Measurements from ENCODE around the gene ZNF774. TPM values are rescaled to one million over a fixed set of nuclear protein-coding genes. Genes with fewer than 3 reads are reported as not detected.

ZNF774 gene
- total and polyA plus RNA-seq, 10 of the 15 experiments (the other 5 are each of a cell fraction or from before 2014, with no cell fraction given), result 0.35 to 2.5 (median 1.7) TPM

GRCh38 chr15:90306560-90306959, 45.5 kb upstream of the ZNF774 start:
- intact Hi-C loops (cut with micrococcal nuclease; ENCODE audit: unreplicated experiment), result no loop called here
- Histone ChIP-seq H3K27me3 (replicated peaks in 1 of 2; ENCODE audit: control insufficient read depth in 2 of 2, insufficient read depth in 2 of 2, low read length in 1 of 2) (no peaks in the 10 kb centered on the region), H3K9ac (ENCODE audit: control insufficient read depth, insufficient read depth, low read length) (peak overlapping the region; percentile 21; the same call in 1 of the 2 replicates), H3K9me3 (replicated peaks; ENCODE audit: control insufficient read depth, insufficient read depth, low read length) (no peaks in the 10 kb centered on the region), H3K4me1 (ENCODE audit: control insufficient read depth, insufficient read depth, low read length) (peaks cover 22% of the 10 kb centered on the region), H3K79me2 (ENCODE audit: control insufficient read depth, insufficient read depth, low read length) (no peaks in the 10 kb centered on the region), H2AFZ (ENCODE audit: control insufficient read depth, low read depth, low read length) (peak overlapping the region; percentile 82), H3K4me3 (peak overlapping the region; percentile 17; the same call in 1 of the 2 replicates), H3K36me3 (ENCODE audit: control insufficient read depth in 2 of 2, insufficient read depth in 2 of 2, low read length in 1 of 2) (no peaks in the 10 kb centered on the region), H3K4me2 (ENCODE audit: control insufficient read depth, insufficient read depth) (peak overlapping the region; percentile 80), H3K27ac (ENCODE audit: control insufficient read depth, insufficient read depth) (peak overlapping the region; percentile 60), H4K20me1 (ENCODE audit: control insufficient read depth, insufficient read depth) (no peaks in the 10 kb centered on the region)
- ChIA-PET CTCF (interaction anchor here (0.6 to 9.6 kb wide), 16 partner anchors 12 to 628 kb away, joined by 3 to 142 read pairs (median 7); partner anchors contain the start of genes CIB1, HDDC3 and UNC45A), RAD21 (ENCODE audit: unreplicated experiment) (interaction anchor here (0.6 to 2.1 kb wide), 14 partner anchors 10 to 625 kb away, joined by 3 to 23 read pairs (median 3); partner anchors contain the start of gene HDDC3), SMC1A (ENCODE audit: uncharacterized antibody, unreplicated experiment) (interaction anchor here (0.6 to 9.2 kb wide), 21 partner anchors 8 to 628 kb away, joined by 3 to 90 read pairs (median 3); partner anchors contain the start of genes CIB1, GDPGP1 and UNC45A), POLR2A (interaction anchor here (0.6 to 1.4 kb wide), 6 partner anchors 11 to 383 kb away, joined by 3 to 7 read pairs (median 3); partner anchors contain the start of genes CIB1 and GDPGP1)
- under 1% methylated on average over 6 of the region's 6 CpGs for WGBS (ENCODE audit: insufficient coverage, insufficient replicate concordance, low lambda C conversion rate, missing lambda C conversion rate)
- DNase-seq (ENCODE audit: low read depth, low spot score) (peak; percentile 36), FAIRE-seq (peak; percentile 84), ATAC-seq (peak; percentile 96)
- in situ Hi-C loops (cut with MboI), result no loop called here
- BruUV-seq (replicated peaks), result no TSS peak
- TF ChIP-seq NR2F1 (conservative IDR thresholded peaks at IDR 0.05) (peak; percentile 61; the same call in 1 of the 2 replicates), BCL11A (IDR thresholded peaks at IDR 0.05; ENCODE audit: low read depth, low read length) (peak; percentile 61; the same call in 1 of the 2 replicates), FOXM1 (IDR thresholded peaks at IDR 0.05; ENCODE audit: low read depth, low read length) (peak; percentile 61; the same call in 1 of the 2 replicates), MTA2 (IDR thresholded peaks at IDR 0.05; ENCODE audit: low read depth) (peak; percentile 50; the same call in 1 of the 2 replicates), TAF1 (IDR thresholded peaks at IDR 0.05; ENCODE audit: borderline replicate concordance, low read depth, low read length) (0 out of 2 replicates have a peak, but pooled peaks have one; percentile 37), JUNB (IDR thresholded peaks at IDR 0.05) (peak; percentile 66), ASH2L (IDR thresholded peaks at IDR 0.05; ENCODE audit: borderline replicate concordance, low read depth) (no peak), ATF3 (IDR thresholded peaks at IDR 0.05; ENCODE audit: borderline replicate concordance, extremely low read depth, low read depth, low read length) (no peak), POLR2A (IDR thresholded peaks at IDR 0.05; ENCODE audit: low read depth, low read length) (0 out of 2 replicates have a peak, but pooled peaks have one; percentile 28), NFIC (IDR thresholded peaks at IDR 0.05; ENCODE audit: low read depth, low read length) (peak; percentile 75), CEBPB (IDR thresholded peaks at IDR 0.05; ENCODE audit: borderline replicate concordance in 1 of 2, low read depth in 2 of 2, low read length in 2 of 2) (no peak), BRCA1 (IDR thresholded peaks at IDR 0.05; ENCODE audit: low read depth, low read length) (no peak), ZNF384 (IDR thresholded peaks at IDR 0.05; ENCODE audit: borderline replicate concordance, low read depth, low read length) (no peak), DPF2 (IDR thresholded peaks at IDR 0.05) (peak; percentile 47; the same call in 1 of the 2 replicates)
- TF ChIP-seq, protein P1, sequence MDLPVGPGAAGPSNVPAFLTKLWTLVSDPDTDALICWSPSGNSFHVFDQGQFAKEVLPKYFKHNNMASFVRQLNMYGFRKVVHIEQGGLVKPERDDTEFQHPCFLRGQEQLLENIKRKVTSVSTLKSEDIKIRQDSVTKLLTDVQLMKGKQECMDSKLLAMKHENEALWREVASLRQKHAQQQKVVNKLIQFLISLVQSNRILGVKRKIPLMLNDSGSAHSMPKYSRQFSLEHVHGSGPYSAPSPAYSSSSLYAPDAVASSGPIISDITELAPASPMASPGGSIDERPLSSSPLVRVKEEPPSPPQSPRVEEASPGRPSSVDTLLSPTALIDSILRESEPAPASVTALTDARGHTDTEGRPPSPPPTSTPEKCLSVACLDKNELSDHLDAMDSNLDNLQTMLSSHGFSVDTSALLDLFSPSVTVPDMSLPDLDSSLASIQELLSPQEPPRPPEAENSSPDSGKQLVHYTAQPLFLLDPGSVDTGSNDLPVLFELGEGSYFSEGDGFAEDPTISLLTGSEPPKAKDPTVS (IDR thresholded peaks at IDR 0.05; ENCODE audit: low read depth, low read length), result no peak
- TF ChIP-seq, protein P2, sequence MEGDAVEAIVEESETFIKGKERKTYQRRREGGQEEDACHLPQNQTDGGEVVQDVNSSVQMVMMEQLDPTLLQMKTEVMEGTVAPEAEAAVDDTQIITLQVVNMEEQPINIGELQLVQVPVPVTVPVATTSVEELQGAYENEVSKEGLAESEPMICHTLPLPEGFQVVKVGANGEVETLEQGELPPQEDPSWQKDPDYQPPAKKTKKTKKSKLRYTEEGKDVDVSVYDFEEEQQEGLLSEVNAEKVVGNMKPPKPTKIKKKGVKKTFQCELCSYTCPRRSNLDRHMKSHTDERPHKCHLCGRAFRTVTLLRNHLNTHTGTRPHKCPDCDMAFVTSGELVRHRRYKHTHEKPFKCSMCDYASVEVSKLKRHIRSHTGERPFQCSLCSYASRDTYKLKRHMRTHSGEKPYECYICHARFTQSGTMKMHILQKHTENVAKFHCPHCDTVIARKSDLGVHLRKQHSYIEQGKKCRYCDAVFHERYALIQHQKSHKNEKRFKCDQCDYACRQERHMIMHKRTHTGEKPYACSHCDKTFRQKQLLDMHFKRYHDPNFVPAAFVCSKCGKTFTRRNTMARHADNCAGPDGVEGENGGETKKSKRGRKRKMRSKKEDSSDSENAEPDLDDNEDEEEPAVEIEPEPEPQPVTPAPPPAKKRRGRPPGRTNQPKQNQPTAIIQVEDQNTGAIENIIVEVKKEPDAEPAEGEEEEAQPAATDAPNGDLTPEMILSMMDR (IDR thresholded peaks at IDR 0.05 in 2 of 3, conservative IDR thresholded peaks at IDR 0.05 in 1 of 3; ENCODE audit: control insufficient read depth in 2 of 3, extremely low read depth in 1 of 3, insufficient read depth in 1 of 3, low read depth in 3 of 3, low read length in 3 of 3), result peak in 1 of 3 experiments; percentile 37; a peak in 2 of 6 replicates
- TF ChIP-seq, protein P3, sequence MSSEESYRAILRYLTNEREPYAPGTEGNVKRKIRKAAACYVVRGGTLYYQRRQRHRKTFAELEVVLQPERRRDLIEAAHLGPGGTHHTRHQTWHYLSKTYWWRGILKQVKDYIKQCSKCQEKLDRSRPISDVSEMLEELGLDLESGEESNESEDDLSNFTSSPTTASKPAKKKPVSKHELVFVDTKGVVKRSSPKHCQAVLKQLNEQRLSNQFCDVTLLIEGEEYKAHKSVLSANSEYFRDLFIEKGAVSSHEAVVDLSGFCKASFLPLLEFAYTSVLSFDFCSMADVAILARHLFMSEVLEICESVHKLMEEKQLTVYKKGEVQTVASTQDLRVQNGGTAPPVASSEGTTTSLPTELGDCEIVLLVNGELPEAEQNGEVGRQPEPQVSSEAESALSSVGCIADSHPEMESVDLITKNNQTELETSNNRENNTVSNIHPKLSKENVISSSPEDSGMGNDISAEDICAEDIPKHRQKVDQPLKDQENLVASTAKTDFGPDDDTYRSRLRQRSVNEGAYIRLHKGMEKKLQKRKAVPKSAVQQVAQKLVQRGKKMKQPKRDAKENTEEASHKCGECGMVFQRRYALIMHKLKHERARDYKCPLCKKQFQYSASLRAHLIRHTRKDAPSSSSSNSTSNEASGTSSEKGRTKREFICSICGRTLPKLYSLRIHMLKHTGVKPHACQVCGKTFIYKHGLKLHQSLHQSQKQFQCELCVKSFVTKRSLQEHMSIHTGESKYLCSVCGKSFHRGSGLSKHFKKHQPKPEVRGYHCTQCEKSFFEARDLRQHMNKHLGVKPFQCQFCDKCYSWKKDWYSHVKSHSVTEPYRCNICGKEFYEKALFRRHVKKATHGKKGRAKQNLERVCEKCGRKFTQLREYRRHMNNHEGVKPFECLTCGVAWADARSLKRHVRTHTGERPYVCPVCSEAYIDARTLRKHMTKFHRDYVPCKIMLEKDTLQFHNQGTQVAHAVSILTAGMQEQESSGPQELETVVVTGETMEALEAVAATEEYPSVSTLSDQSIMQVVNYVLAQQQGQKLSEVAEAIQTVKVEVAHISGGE (CRISPR knock-in tag; IDR thresholded peaks at IDR 0.05), result no peak
